NCI-H82 treated with DMSO at 0.1 percent for 48 hours (cell line): ENCODE measurements around the gene NCKAP5.

Source experiments
- DNase-seq: peaks from one replicate; lab custom pipeline; 2025; ENCODE audit not compliant: unreplicated experiment; lab: John Stamatoyannopoulos, UW

Gene NCKAP5

GRCh38 chr2:133345638-133346037 lies 222.6 kb downstream of the NCKAP5 start:
- no peak for DNase-seq

- no peak for DNase-seq
Observed at GRCh38 chr2:133344849-133345248, 223.4 kb downstream of the NCKAP5 start.

GRCh38 chr2:133343018-133343352 lies 225.3 kb downstream of the NCKAP5 start:
- no peak for DNase-seq

GRCh38 chr2:133342286-133343017 lies 225.8 kb downstream of the NCKAP5 start:
- peak; percentile 85 for DNase-seq

- DNase-seq: no peak
Observed at GRCh38 chr2:133341575-133341974, 226.7 kb downstream of the NCKAP5 start.

- DNase-seq: no peak
Observed at GRCh38 chr2:133338224-133338623, 230.0 kb downstream of the NCKAP5 start.

GRCh38 chr2:133334923-133335322 lies 233.3 kb downstream of the NCKAP5 start:
- no peak for DNase-seq

- no peak for DNase-seq
Observed at GRCh38 chr2:133333181-133333580, 235.1 kb downstream of the NCKAP5 start.

GRCh38 chr2:133331436-133331835 lies 236.8 kb downstream of the NCKAP5 start:
- no peak for DNase-seq

- no peak for DNase-seq
Observed at GRCh38 chr2:133326652-133327397, 241.4 kb downstream of the NCKAP5 start.

- DNase-seq: no peak
Observed at GRCh38 chr2:133324150-133324561, 244.1 kb downstream of the NCKAP5 start.

GRCh38 chr2:133322909-133323308 lies 245.4 kb downstream of the NCKAP5 start:
- DNase-seq: no peak

- no peak for DNase-seq
Observed at GRCh38 chr2:133317178-133317577, 251.1 kb downstream of the NCKAP5 start.

GRCh38 chr2:133316557-133316956 lies 251.7 kb downstream of the NCKAP5 start:
- no peak for DNase-seq

GRCh38 chr2:133315280-133315679 lies 253.0 kb downstream of the NCKAP5 start:
- no peak for DNase-seq

- peak; percentile 52 for DNase-seq
Observed at GRCh38 chr2:133314795-133315194, 253.5 kb downstream of the NCKAP5 start.

GRCh38 chr2:133312038-133312729 lies 256.1 kb downstream of the NCKAP5 start:
- no peak for DNase-seq

GRCh38 chr2:133306236-133306635 lies 262.0 kb downstream of the NCKAP5 start:
- no peak for DNase-seq

GRCh38 chr2:133304344-133304743 lies 263.9 kb downstream of the NCKAP5 start:
- no peak for DNase-seq

- no peak for DNase-seq
Observed at GRCh38 chr2:133303150-133303549, 265.1 kb downstream of the NCKAP5 start.

- no peak for DNase-seq
Observed at GRCh38 chr2:133296401-133296800, 271.9 kb downstream of the NCKAP5 start.
